Transverse colon (tissue), 4 donors: ENCODE data around the gene TFIP11. TPM values are rescaled to one million over a fixed set of nuclear protein-coding genes. Genes with fewer than 3 reads are reported as not detected.

Experiments used
- DNase-seq: peaks from one replicate; pipeline ENCODE4 v3.0.0-alpha.2; 2019
- H3K27ac ChIP-seq, 4 donors: fragments of 200-600 bp; sonication (generic); 2 replicates each; pipeline ENCODE4 v1.5.1; 2016 to 2018; ENCODE audit warnings: inconsistent platforms in 4 of 4
- H3K27me3 ChIP-seq: fragments of 200-600 bp; sonication (generic); 2 replicates; pipeline ENCODE4 v1.5.1; 2017; ENCODE audit warnings: inconsistent platforms
- H3K36me3 ChIP-seq, 4 donors: fragments of 200-600 bp; sonication (generic); 2 replicates each; pipeline ENCODE4 v1.5.1; 2017 to 2019; ENCODE audit warnings: inconsistent platforms in 4 of 4
- H3K4me1 ChIP-seq, 4 donors: fragments of 200-600 bp; sonication (generic); 2 replicates each; pipeline ENCODE4 v1.5.1; 2017 to 2020; ENCODE audit warnings: inconsistent platforms in 4 of 4
- H3K4me3 ChIP-seq, 4 donors: fragments of 200-600 bp; sonication (generic); 1 replicate in 1 of 4; 2 replicates in 3 of 4; pipeline versions ENCODE4 v1.5.1 to v1.6.1; 2017 to 2019; ENCODE audit warnings: inconsistent platforms in 4 of 4
- H3K9me3 ChIP-seq, 2 donors: fragments of 200-600 bp; sonication (generic); 2 replicates each; pipeline ENCODE4 v1.5.1; 2017 to 2019; ENCODE audit warnings: inconsistent platforms in 2 of 2
- EP300 ChIP-seq: sonication (generic); formaldehyde crosslinking; IDR thresholded peaks from one replicate; pipeline ENCODE4 v1.6.1; 2017; ENCODE audit warnings: antibody characterized with exemption, low read depth
- POLR2A ChIP-seq: fragments of 450-650 bp; IDR thresholded peaks from one replicate; pipeline ENCODE4 v1.6.1; 2016; ENCODE audit warnings: antibody characterized with exemption, mild to moderate bottlenecking, moderate library complexity
- POLR2AphosphoS5 ChIP-seq, 3 donors: sonication (generic); formaldehyde crosslinking; IDR thresholded peaks; one replicate each; pipeline ENCODE4 v1.6.1; 2016; ENCODE audit warnings: antibody characterized with exemption in 3 of 3
- WGBS, 2 donors: methylation state at CpG; one replicate each; pipeline ENCODE4 v1.1.5; 2018; ENCODE audit warnings: low coverage in 1 of 2; 5-methylcytosine and 5-hydroxymethylcytosine counted together
- in situ Hi-C, 4 donors: fragments of 200-750 bp; cut with MboI; loops; one replicate each; pipeline versions ENCODE4 v1.15.0 to v1.15.1; 2017; ENCODE audit warnings: low sequenced_read_pairs in 3 of 4, low pct_ligation_motif_present in 1 of 4, low pct_unique_long_range_greater_than_20kb in 1 of 4
- intact Hi-C: fragments of 100-400 bp; cut with DNase I; formaldehyde crosslinking; loops from one replicate; pipeline ENCODE4 v1.15.1; 2023; ENCODE audit warnings: low total_unique reads
- total RNA-seq, 4 donors: library from RNA; depleted of rRNA; stranded (reverse); fragments of >200 nt; gene quantifications; one replicate each; pipeline ENCODE4 v1.1.0, GENCODE V29; 2016
- TF ChIP-seq, protein P1 (sequence below), 5 experiments: fragments of 200-600 bp in 3 of 5; fragments of 450-650 bp in 2 of 5; sonication (generic) in 3 of 5; IDR thresholded peaks; 1 replicate in 2 of 5; 2 replicates in 3 of 5; pipeline ENCODE4 v1.5.1; 2016 to 2017; ENCODE audit warnings: antibody characterized with exemption in 5 of 5, inconsistent platforms in 3 of 5, mild to moderate bottlenecking in 2 of 5, moderate library complexity in 1 of 5

The TFIP11 gene
- total RNA-seq, 4 donors from 2014 or later = 5.2 to 33.7 (median 31.1) TPM

DNA sequence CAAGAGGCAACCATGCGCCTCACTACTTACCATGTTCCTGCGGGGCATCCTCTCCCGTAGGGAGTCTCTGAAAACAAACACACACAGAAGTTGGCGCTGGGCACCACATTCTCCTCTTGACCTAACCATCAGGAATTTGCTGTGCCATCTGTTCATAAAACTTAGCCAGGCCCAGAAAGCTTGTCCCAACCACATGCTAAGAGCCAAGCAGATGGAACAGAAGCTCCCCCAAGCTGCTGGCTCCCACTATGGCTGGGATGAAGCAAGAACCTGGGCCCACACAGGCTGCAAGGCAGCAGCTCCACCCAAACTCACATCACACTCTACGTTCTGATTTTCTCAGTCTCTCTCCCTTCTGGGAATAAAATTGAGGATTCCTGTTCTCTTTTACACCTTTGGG is 46.1 kb downstream of the TFIP11 start:
- 86 to 91% methylated on average over 1 to 5 of the region's 5 CpGs for WGBS, 2 donors
- Histone ChIP-seq H3K27me3 (no peaks in the 10 kb centered on the region), H3K4me3 (no peak overlapping the region), H3K27ac (no peak overlapping the region), H3K9me3 (no peaks in the 10 kb centered on the region), H3K36me3 (peaks cover 0 to 65% (median 20%) of the 10 kb centered on the region in 4 donors), H3K4me1 (no peaks in the 10 kb centered on the region)
- intact Hi-C loops (no loop called here), in situ Hi-C loops (no loop called here)
- TF ChIP-seq EP300 = no peak
- no peak for TF ChIP-seq POLR2A
- TF ChIP-seq, protein P1, sequence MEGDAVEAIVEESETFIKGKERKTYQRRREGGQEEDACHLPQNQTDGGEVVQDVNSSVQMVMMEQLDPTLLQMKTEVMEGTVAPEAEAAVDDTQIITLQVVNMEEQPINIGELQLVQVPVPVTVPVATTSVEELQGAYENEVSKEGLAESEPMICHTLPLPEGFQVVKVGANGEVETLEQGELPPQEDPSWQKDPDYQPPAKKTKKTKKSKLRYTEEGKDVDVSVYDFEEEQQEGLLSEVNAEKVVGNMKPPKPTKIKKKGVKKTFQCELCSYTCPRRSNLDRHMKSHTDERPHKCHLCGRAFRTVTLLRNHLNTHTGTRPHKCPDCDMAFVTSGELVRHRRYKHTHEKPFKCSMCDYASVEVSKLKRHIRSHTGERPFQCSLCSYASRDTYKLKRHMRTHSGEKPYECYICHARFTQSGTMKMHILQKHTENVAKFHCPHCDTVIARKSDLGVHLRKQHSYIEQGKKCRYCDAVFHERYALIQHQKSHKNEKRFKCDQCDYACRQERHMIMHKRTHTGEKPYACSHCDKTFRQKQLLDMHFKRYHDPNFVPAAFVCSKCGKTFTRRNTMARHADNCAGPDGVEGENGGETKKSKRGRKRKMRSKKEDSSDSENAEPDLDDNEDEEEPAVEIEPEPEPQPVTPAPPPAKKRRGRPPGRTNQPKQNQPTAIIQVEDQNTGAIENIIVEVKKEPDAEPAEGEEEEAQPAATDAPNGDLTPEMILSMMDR (IDR thresholded peaks at IDR 0.05) = no peak
- TF ChIP-seq POLR2AphosphoS5 (IDR thresholded peaks at IDR 0.05) = no peak
- DNase-seq = no peak

DNA sequence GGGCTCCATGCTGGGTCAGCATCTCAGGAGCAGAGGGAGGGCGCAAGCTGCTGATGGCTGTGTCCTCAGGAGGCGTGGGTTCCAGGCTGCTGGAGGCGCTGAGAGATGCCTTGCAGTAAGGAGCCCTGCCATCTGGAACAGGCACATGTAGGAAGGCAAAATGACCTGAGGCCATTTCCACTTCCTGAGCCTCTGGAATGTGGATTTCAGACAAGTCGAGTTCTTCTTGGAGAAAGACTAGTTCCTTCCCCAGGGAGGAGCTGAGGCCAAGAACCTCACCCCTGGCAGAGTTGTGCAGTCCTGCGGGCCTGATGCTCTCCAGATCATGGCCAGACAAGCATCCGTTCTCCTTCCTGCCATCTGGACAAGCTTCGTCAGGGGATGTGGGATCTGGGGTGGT is 48.0 kb downstream of the TFIP11 start:
- DNase-seq = no peak
- no peak overlapping the region for H3K4me3 ChIP-seq
- H3K27ac ChIP-seq = no peak overlapping the region
- no peaks in the 10 kb centered on the region for H3K27me3 ChIP-seq
- H3K36me3 ChIP-seq = peaks cover 0 to 50% (median 14%) of the 10 kb centered on the region in 4 donors
- no peaks in the 10 kb centered on the region for H3K4me1 ChIP-seq
- intact Hi-C loops = loop anchor here (5.0 kb wide), 1 partner anchor 662 kb away; no protein-coding TSS in a partner anchor
- 91% methylated on average over 7 of the region's 7 CpGs; no CpG with 5 or more reads in 1 of the 2 donors for WGBS, 2 donors
- TF ChIP-seq EP300 (no peak), POLR2AphosphoS5 (IDR thresholded peaks at IDR 0.05) (no peak), POLR2A (no peak)
- TF ChIP-seq, protein P1 (IDR thresholded peaks at IDR 0.05) = no peak
- in situ Hi-C loops = loop anchor here in 2 of 4 donors (5.0 kb wide), 2 partner anchors 62 to 67 kb away; no protein-coding TSS in a partner anchor
- H3K9me3 ChIP-seq = no peaks in the 10 kb centered on the region

DNA sequence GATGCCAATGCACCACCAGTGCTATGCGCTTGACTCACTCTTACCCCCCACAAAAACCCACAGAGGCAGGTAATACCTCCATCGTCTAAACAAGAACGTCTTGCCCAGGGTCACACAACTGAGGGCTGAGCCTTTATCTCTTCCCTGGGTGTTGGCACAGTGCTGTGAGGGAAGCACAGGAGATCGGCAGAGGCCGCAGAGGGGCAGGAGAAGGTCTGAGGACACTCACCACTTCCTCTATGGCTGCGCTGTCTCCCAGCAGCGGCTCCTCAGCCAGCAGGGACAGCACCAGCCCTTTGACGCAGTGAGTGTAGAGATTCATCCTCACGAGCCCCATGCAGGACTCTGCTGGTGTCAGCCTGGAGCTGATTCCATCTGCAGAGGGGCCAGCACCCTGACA is 48.6 kb downstream of the TFIP11 start:
- no peaks in the 10 kb centered on the region for H3K4me1 ChIP-seq
- in situ Hi-C loops = loop anchor here in 2 of 4 donors (5.0 kb wide), 2 partner anchors 61 to 66 kb away; no protein-coding TSS in a partner anchor
- H3K27me3 ChIP-seq = no peaks in the 10 kb centered on the region
- no peak overlapping the region for H3K27ac ChIP-seq
- no peak for DNase-seq
- TF ChIP-seq EP300 (no peak), POLR2AphosphoS5 (IDR thresholded peaks at IDR 0.05) (no peak), POLR2A (no peak)
- TF ChIP-seq, protein P1 (IDR thresholded peaks at IDR 0.05) = no peak
- H3K9me3 ChIP-seq = no peaks in the 10 kb centered on the region
- H3K36me3 ChIP-seq = peaks cover 0 to 44% (median 12%) of the 10 kb centered on the region in 4 donors
- H3K4me3 ChIP-seq = no peak overlapping the region
- intact Hi-C loops = loop anchor here (5.0 kb wide), 1 partner anchor 661 kb away; no protein-coding TSS in a partner anchor
- WGBS, 2 donors = 85% methylated on average over 9 of the region's 9 CpGs; no CpG with 5 or more reads in 1 of the 2 donors

DNA sequence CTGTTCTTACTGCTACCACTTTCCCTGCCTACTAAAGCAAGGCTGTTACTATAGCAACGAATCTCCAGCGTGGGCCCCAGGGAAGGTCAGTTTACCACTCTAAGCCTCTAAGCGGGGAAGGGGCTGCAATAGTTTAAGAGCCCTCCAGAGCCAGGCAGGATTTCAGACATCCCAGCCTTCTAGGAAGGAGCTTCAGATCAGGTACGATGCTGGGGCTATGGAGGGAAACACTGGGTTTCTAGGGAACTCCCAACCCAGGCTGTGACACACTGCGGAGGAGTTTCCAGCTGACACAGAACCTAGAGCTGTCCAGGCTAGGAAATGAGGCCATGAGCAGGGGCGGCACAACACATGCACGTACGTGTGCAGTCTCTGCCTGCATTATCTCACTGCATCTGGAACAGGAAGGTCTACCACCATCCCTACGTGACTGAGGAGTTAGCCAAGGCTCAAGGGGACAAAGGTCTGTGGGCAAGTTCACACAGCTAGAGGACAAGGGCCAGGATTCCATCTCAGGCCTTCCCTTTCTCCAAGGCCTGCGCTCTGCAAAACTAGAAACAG is 49.1 kb downstream of the TFIP11 start:
- in situ Hi-C loops (loop anchor here in 2 of 4 donors (5.0 kb wide), 2 partner anchors 61 to 66 kb away; no protein-coding TSS in a partner anchor), intact Hi-C loops (loop anchor here (5.0 kb wide), 1 partner anchor 661 kb away; no protein-coding TSS in a partner anchor)
- Histone ChIP-seq H3K27ac (no peak overlapping the region), H3K4me1 (no peaks in the 10 kb centered on the region), H3K9me3 (no peaks in the 10 kb centered on the region), H3K27me3 (no peaks in the 10 kb centered on the region), H3K36me3 (peaks cover 0 to 42% (median 10%) of the 10 kb centered on the region in 4 donors), H3K4me3 (no peak overlapping the region)
- DNase-seq = no peak
- WGBS, 2 donors = 76% methylated on average over 10 of the region's 10 CpGs; no CpG with 5 or more reads in 1 of the 2 donors
- TF ChIP-seq, protein P1 (IDR thresholded peaks at IDR 0.05) = no peak
- TF ChIP-seq EP300 = no peak
- no peak for TF ChIP-seq POLR2A
- TF ChIP-seq POLR2AphosphoS5 (IDR thresholded peaks at IDR 0.05) = no peak
